GM18870 (cell line): ENCODE measurements around the gene SLC29A2.
"Not testable (repeated sequence)": the region's sequence is repeated elsewhere in the genome, so short reads cannot be mapped to it uniquely, and the experiment has no call there.

ENCODE experiments used
- ATAC-seq: cut with Tn5 transposase; IDR thresholded peaks from one replicate; pipeline ENCODE4 v1.9.1; 2021; ENCODE audit warnings: moderate library complexity; ENCODE audit not compliant: unreplicated experiment

SLC29A2 gene

DNA sequence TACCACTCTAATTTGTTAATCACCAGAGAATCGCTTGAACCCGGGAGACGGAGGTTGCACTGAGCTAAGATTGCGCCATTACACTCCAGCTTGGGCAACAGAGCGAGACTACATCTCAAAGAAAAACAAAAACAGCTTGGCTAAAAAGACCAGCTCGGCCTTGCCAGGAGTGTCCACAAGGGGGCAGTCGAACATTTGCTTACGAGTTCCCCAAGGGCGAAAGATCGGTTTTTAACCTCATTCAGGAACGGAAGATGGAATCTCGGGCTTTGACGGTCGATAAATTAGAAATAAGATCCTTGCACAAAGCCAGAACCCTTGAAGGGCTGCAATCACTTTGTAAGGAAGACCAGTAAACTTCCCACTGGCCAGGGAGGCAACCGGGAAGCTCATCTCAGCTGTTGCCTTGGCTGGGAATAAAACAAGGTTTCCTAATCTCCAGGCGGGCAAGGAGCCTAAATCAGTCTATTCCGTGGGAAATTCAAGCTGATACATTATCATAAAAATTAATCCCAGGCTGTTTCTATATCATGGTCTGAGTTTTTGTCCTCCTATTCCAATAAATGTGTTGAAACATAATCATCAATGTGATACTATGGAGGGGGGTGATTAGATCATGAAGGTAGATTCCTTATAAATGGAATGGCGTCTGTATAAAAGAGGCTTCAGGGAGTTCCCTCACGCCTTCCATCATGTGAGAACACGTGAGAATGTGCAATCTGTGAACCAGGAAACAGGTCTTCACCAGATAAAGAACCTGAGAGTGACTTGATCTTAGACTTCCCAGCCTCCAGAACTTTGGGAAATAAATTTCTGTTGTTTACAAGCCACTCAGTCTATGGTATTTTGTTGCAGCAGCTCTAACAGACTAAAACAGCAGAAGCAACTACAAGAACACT is 14.9 kb upstream of the SLC29A2 start:
- ATAC-seq: no peak

DNA sequence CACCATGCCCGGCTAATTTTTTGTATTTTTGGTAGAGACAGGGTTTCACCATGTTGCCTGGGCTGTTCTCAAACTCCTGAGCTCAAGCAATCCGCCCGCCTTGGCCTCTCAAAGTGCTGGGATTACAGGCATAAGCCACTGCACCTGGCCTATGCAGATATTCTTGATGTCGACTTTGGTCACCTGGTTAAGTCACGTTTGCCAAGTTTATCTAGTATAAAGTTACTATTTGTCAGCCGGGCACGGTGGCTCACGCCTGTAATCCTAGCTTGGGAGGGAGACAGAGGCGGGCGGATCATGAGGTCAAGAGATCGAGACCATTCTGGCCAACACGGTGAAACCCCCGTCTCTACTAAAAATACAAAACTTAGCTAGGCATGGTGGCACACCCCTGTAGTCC is 12.8 kb upstream of the SLC29A2 start:
- not testable (repeated sequence) for ATAC-seq

DNA sequence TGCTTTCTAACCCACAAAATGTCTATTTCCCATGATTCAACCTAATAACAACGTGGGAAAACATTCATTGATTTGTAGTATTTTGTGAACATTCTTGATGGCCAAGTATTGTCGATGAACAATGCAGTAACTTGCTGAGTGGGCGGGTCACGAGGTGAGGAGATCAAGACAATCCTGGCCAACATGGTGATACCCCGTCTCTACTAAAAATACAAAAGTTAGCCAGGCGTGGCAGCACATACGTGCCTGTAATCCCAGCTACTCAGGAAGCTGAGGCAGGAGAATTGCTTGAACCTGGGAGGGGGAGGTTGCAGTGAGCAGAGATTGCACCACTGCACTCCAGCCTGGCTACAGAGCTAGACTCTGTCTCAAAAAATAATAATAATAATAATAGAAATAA is 8.7 kb upstream of the SLC29A2 start:
- not testable (repeated sequence) for ATAC-seq

- ATAC-seq: not testable (repeated sequence)
Observed at GRCh38 chr11:66373690-66374287, 2.2 kb upstream of the SLC29A2 start.

DNA sequence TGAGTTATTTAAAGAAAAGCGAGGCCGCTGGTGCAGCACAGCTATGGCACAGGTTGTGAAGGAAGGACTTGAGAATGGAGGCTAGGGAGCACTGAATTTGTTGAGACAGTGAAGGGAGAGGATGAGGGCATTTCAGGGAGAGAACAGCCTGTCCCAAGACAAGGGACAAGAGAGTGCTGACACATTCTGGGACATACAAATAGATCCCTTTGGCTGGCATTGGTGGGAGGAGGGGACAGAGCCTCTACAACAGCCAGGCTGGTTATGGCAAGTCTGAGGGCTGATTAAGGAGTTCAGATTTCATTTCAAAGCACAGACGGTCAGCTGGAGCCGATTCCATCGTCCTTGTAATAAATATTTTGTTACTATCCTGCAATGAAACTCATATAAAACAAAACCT is 1.7 kb upstream of the SLC29A2 start:
- ATAC-seq: no peak

DNA sequence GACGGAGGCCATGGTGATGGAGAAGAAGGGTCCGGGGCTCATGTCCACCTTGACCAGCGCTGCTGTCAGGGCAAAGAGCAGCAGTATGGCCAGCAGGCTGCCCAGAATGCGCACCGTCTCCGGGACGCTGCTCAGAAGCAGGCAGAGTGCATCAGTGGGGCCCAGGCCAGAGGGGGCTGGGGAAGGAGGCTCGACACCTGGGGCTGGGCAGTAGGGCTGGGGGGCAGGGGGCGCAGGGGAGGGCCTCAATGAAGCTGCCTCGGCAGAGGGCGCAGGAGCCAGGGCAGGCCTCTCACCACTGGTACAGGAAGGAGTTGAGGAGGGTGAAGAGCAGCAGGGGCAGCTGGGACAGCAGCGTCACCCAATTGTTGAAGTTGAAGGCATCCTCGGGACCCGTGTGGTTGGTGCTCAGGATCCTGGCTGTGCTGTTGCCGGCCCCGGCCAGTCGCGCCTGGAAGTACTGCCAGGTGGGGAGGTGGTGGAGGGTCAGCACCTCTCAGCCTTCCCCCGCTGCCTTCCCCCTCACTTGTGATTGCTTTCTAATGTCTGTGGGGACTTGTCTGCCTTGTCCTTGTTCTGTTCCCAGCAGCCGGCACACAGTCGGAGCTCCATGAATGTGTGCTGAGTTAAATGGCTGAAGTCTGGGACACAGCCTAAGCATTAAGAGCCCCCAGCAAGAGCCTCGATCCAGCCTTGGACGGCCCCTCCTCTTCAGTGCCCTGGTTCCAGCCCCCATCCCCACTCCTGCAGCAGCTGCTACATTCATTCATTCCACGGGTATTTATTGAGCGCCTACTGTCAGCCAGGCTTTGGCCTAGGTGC is 2.3 kb downstream of the SLC29A2 start:
- ATAC-seq: no peak

- ATAC-seq: no peak
Observed at GRCh38 chr11:66368484-66368883, 3.1 kb downstream of the SLC29A2 start.

- no peak for ATAC-seq
Observed at GRCh38 chr11:66367561-66368312, 3.8 kb downstream of the SLC29A2 start.

GRCh38 chr11:66366844-66367477 is 4.6 kb downstream of the SLC29A2 start:
- no peak for ATAC-seq

DNA sequence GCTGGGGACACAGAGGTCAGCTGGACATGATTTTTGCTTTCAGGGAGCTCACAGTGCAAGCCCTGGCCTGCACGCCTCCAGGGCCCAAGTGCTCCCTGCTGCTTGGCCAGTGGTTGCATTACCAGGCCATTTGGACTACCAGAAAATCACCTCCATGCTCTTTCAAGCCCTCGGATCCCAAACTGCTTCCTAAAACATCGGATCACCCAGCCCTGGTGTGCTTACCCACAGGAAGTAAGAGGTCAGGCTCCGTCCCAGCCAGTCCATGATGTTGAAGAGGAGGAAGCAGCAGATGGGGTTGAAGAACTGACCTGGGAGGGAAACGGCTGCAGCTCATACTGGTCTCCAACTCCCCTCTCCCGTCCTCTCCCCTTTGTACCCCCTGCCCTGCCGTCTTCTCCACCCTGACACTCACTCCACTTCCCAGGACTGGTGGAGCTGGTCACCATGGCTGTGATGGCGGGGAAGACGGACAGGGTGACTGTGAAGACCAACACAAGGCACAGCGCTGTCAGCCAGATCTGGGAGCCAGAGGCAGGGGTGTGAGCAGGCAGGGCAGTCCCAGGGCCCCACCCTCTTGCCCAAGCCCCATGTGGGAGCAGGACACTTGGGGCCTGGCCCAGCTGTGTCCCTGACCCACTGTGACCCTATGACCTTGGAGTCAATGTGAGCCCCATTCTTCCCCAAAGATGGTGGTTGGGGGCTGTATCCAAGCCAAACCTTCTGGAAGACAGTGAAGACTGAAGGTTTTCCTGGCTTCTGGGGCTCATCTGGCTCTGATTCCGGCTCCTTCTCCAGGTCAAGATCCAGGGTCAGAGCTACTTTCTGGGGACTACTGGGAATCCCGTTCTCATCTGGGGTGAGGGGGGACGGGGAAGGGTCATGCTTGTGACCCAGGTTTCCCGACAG is 5.6 kb downstream of the SLC29A2 start:
- ATAC-seq: no peak

GRCh38 chr11:66365166-66365565 is 6.4 kb downstream of the SLC29A2 start:
- ATAC-seq: no peak

GRCh38 chr11:66363805-66364535 is 7.6 kb downstream of the SLC29A2 start:
- no peak for ATAC-seq

DNA sequence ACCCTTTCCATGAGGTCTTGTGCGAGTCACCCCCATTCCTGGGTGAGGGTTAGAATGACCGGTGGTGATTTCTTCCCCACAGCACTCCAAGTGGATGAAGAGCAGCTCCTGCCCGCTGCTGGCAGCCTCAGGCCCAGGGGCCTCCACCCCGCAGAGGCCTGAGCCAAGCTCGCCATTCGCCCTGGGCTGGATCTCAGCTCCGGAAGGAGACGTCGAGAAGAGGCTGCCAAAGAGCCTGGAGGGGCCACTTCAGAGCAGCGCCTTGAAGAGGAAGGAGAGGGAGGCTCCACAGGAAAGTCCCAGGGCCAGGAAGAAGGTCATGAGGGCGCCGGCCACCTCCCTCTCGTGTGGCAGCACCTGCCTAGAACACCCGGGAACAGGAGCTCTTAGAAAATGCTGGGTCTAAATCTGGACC is 8.4 kb downstream of the SLC29A2 start:
- no peak for ATAC-seq

DNA sequence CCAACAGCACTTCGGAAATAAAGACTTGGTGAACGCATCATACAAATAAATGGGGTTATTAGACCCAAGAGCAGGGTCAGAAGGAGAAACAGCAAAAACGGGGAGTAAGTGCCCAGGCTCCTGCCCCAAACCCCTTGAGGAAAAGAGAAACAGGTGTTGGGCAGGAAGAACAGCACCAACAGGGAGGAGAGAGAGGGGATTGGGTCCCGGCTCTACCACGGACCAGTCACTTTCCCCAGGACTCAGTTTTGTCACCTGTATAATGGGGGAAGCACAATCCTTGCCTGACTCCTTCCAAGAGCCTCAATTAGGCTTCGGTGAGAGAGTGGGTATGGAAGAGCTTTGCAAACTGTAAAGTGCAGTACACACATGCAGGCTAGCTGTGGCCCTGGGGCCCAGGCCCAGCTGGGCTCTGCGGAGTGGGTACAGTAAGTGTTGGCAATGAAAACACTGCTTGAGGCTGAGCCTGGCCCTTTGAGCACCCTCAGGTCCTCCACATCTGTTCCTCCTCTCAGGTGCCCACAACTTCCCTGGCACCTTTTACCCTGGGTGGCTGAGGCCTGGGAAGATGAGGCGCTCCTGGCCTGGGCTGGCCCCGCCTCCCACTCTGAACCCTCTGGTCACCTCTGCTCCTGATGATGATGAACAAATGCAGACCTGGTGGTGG is 8.9 kb downstream of the SLC29A2 start:
- no peak for ATAC-seq

GRCh38 chr11:66361502-66361941 is 10.0 kb downstream of the SLC29A2 start:
- ATAC-seq: no peak

DNA sequence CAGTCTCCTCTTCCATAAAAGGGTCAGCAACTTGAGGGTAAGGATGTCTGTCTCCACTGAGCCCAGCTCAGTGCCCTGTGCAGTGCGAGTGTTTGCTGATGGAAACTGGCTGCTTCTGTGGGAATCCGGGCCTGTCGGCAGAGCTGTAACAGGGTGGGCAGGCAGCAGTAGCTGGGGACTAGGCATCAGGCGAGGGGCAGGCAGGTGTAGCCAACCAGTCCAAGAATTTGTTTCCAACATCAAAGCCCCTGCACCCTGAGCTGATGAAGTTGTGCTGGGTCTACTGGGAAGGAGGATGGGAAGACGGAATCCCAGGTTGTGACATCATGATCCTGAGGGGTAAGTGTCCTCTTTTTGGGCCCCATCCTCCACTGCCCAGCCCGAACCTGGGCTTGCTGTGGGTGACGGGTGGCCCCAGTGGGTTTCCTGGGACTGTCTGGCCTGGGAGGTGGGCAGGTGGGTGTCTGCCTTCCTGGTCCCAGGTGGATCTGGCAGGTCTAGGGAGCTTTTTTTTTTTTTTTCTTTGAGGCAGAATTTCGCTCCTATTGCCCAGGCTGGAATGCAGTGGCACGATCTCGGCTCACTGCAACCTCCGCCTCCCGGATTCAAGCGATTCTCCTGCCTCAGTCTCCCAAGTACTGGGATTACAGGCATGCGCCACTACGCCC is 11.0 kb downstream of the SLC29A2 start:
- ATAC-seq: no peak

DNA sequence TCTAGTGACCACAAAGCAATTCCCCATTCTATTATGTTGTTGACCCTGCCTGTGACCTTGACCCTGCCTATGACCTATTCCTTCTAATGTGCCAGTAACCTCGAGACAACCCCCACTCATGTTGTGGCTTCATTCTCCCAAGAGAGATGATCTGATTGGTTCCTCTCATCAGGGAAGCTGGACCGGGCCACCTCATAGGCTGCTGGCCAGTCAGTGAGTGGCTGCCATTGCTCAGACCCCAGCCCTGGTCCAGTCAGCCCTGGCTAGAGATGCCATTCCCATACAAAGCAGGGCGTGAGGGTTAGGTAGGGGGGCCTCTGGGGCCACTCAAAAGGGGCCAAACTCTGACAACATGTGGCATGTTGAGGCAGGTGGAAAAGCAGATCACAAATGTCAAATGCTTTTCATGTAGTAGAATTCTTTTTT is 11.9 kb downstream of the SLC29A2 start:
- no peak for ATAC-seq
